HG03064 (cell line): ENCODE measurements around the gene CRIM1.

Experiments
- ATAC-seq: cut with Tn5 transposase; IDR thresholded peaks from one replicate; pipeline ENCODE4 v1.9.1; 2021; ENCODE audit warnings: low read depth; ENCODE audit not compliant: unreplicated experiment

The CRIM1 gene

DNA sequence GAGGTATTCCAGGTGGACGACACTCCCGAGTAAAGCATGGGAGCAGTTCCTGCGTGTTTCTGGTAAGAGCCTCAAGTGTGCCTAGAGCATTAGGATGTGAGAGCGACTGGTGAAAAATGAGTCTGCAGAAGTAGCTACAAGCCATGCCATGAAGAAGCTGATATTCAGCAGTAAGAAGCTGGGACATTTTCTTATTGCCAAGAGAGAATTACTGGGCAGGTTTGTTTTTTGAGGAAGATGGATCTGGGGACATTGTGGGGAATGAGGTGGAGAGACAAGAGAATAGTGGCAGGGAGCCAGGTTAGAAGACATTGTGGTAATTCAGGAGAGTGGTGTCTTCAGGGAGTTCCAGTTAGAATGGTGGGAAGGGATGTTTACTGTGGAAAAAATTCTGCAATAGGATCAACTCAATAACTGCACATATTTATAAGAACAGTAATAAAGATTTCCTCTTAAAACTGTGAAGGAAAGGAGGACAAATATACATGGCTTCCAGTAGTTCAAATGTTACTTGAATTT lies 38.2 kb downstream of the CRIM1 start:
- no peak for ATAC-seq

- no peak for ATAC-seq
Observed at GRCh38 chr2:36394804-36395203, 39.2 kb downstream of the CRIM1 start.

DNA sequence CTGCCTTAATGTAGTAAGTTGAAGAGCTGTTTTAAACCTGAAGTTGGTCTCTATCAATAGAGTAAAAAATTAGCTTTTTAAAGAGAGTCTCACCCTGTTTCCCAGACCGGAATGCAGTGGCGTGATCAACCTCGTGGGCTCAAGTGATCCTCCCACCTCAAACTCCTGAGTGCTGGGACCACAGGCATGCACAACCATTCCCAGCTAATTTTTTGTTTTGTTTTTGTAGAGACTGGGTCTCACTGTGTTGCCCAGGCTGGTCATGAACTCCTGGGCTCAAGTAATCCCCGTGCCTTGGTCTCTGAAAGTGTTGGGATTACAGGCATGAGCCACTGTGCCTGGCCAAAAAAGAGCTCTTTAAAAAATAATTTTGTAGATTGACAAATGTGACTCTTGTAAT lies 40.3 kb downstream of the CRIM1 start:
- no peak for ATAC-seq

- ATAC-seq: no peak
Observed at GRCh38 chr2:36396878-36397539, 41.4 kb downstream of the CRIM1 start.

- no peak for ATAC-seq
Observed at GRCh38 chr2:36397728-36398413, 42.3 kb downstream of the CRIM1 start.

GRCh38 chr2:36399050-36399449 lies 43.5 kb downstream of the CRIM1 start:
- ATAC-seq: no peak

GRCh38 chr2:36403675-36404230 lies 48.2 kb downstream of the CRIM1 start:
- ATAC-seq: no peak

- peak; percentile 38 for ATAC-seq
Observed at GRCh38 chr2:36404318-36404717, 48.7 kb downstream of the CRIM1 start.

DNA sequence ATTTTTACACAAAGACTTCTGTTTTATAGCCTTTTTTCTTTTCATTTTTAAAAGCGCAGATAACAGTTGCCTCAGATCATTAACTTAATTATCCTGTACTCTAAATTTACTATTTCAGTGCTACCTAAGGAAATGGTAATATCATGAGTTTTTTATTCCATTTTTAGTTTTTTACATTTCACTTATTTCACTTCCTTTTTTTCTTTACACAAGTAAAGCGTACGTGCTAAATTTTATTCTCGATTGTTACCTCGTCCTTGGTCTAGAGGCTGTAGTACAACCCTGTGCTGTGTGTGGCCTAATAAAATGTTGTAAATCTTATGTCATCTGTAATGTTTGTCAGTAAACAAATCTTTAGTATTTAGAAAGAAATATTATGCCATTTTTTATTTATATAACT lies 49.2 kb downstream of the CRIM1 start:
- peak; percentile 72 for ATAC-seq

DNA sequence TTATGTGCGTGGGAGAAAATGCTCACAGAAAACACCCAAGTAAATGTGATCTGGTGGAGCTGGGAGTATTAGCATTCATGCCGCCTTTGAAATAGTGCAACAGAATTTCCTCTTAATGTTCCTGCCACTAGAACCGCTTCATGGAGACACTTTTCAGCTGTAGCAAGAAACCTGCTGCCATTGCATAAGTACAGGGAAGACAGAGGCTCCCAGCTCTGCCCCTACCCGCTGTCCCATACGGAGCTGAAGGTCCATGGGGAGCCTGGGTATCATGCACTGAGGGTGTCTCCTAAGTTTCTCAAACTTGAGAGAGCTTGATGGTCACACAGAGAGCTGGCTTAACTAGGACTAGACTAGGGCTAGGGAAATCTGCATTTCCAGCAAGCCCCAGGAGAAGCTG lies 49.6 kb downstream of the CRIM1 start:
- no peak for ATAC-seq

DNA sequence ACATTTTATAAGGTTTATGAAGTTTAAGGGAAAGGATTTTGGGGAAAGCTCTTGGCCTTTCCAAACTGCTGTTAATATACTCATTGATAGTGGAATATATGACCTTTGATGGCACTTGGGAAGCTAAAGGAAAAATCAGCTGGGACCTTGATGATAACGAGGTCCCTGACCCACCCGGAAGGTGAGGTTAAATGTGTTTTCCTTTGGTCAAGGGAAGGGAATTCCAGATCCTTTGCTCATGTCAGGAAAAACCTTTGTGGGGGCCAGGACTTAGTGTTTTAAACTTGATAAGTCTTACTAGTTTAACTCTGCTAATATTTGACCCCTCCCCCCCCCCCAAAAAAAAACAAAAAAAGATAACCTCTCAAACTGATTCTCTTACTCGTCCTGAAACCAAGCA lies 50.7 kb downstream of the CRIM1 start:
- no peak for ATAC-seq

- no peak for ATAC-seq
Observed at GRCh38 chr2:36407413-36407812, 51.8 kb downstream of the CRIM1 start.

DNA sequence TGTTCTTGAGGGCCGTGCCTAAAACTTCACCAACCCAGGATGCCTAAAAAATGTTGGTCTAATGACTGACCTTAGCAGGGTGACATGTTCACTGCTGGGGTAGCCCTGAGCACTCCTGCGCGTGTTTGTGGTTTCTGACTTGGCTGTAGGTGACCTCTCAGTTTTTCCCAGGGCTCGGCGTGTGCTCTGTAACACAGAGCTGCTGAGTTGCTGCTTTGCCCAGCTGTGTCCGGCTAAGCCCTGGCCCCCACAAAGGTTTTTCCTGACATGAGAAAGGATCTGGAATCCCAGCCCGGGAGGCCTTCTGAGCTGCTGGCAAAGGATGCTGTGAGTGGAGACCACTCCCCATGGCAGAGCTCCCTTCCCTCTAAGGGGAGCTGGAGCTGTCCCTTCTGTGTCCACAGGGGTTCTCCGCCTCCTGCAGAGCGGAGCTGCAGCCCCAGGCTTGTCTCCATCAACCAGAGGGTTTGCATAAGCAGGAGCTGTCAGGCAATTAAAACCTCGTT lies 52.7 kb downstream of the CRIM1 start:
- no peak for ATAC-seq

DNA sequence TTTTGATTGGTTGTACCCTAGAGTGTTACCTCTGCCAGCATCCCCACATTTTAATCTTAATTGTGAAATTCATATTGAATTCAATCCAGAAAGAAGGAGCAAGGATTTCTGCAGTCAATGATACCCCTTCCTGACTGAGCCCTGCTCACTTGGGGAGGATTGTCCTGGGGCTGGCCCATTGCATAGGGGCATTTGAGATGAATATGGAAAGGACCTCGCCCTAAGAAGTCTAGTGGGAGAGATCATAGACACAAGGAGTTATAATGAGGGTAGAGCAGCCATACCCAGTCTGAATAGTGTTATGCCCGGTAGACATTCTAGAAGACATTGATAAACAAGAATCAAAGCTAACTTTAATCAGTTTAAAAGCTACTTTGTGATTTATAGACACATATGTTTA lies 53.8 kb downstream of the CRIM1 start:
- ATAC-seq: no peak

DNA sequence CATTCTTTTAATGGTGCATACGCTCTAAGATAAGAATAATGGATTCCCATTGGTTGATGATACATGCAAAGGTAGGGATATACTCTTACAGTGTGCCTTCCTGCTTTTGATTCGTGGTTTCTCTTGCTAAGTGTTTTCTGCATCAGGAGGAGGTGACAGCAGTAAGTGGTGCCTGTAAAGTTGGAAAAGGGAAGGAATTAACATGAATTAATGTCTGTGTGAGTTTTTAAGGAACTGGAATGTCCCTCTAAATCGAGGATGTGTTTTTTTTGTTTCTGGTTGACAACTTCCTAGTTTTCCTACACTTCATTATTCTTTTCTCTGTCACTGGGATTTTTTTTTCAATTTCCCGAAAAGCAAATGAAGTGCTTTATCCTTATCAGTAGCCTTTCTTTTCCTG lies 54.4 kb downstream of the CRIM1 start:
- ATAC-seq: no peak

GRCh38 chr2:36410681-36411080 lies 55.1 kb downstream of the CRIM1 start:
- ATAC-seq: no peak

- no peak for ATAC-seq
Observed at GRCh38 chr2:36411962-36412444, 56.4 kb downstream of the CRIM1 start.

GRCh38 chr2:36413218-36413617 lies 57.6 kb downstream of the CRIM1 start:
- no peak for ATAC-seq

GRCh38 chr2:36414307-36414706 lies 58.7 kb downstream of the CRIM1 start:
- no peak for ATAC-seq

DNA sequence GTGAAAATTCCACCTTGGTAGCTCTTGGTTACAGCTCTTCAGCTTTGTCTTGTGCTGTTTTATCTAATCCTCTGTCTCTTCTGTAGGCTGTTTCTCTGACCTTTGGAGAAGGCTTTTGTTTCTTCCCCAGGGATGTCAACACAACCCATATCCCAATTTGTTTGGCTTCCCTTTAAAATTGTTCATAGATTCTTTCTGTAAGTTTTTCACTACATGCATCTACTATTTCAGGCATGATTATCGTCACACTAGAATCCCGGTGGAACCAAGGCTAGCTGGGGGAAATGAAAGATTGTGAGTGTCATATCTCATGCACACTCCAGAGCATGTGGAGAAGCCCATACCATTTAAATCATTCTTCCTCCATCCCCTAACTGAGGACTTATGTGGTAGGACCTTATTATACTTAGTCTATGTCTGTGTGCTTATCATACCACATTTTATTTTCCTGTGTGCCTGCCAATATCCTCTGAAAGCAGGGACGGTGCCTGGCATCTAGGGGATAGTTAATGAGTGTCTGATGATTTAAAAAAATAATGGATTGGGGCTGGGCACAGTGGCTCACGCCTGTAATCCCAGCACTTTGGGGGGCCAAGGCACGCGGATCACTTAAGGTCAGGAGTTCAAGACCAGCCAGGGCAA lies 59.9 kb downstream of the CRIM1 start:
- no peak for ATAC-seq
